Epithelial cell of alveolus of lung (primary cell): Measurements from ENCODE around the gene KDELR3. TPM values are rescaled to one million over a fixed set of nuclear protein-coding genes. Genes with fewer than 3 reads are reported as not detected.

Experiments
- total RNA-seq: library from RNA; depleted of rRNA; stranded (reverse); fragments of >200 nt; gene quantifications from 2 replicates; pipeline ENCODE4 v1.2.1, GENCODE V29; 2015

KDELR3 gene
- 64.3 and 146 TPM in 2 replicates for total RNA-seq

GRCh38 chr22:38467904-38468442 is at the start of gene KDELR3:
KDELR3 (plus strand) TSS chr22:38468096; CDS start chr22:38468234, 138 bp downstream.

GRCh38 chr22:38455076-38455529 is 12.8 kb upstream of the KDELR3 start, which contains the start of gene KCNJ4:
KCNJ4 (minus strand) TSS chr22:38455199; CDS start chr22:38428132, 27,067 bp downstream.

GRCh38 chr22:38506118-38506962 is 38.4 kb downstream of the KDELR3 start, which contains the start of gene DDX17:
DDX17 (minus strand) TSS chr22:38506311.

Other genes starting within 250 kb of the KDELR3 start
- 63.1 and 71.6 TPM in 2 replicates for gene TMEM184B, start 195.1 kb upstream of the KDELR3 start, total RNA-seq
- gene CSNK1E, start 150.7 kb upstream of the KDELR3 start, total RNA-seq, result 105 and 164 TPM in 2 replicates
- 0.08 TPM in 1 of 2 replicates, not detected in the other for gene KCNJ4, start 12.9 kb upstream of the KDELR3 start, total RNA-seq
- 213 and 320 TPM in 2 replicates for gene DDX17, start 38.2 kb downstream of the KDELR3 start, total RNA-seq
- 1.0 and 1.9 TPM in 2 replicates for gene DMC1, start 102.1 kb downstream of the KDELR3 start, total RNA-seq
- gene FAM227A, start 188.3 kb downstream of the KDELR3 start, total RNA-seq, result 0.48 and 0.52 TPM in 2 replicates
- gene CBY1, start 188.5 kb downstream of the KDELR3 start, total RNA-seq, result 19.7 and 35.9 TPM in 2 replicates
- gene TOMM22, start 213.9 kb downstream of the KDELR3 start, total RNA-seq, result 34.3 and 80.5 TPM in 2 replicates
- 35.2 and 72.5 TPM in 2 replicates for gene JOSD1, start 232.8 kb downstream of the KDELR3 start, total RNA-seq
- 22.9 and 31.8 TPM in 2 replicates for gene GTPBP1, start 237.8 kb downstream of the KDELR3 start, total RNA-seq